Measurements from ENCODE around the gene KRT13. TPM values are rescaled to one million over a fixed set of nuclear protein-coding genes. Genes with fewer than 3 reads are reported as not detected.
"Not testable (repeated sequence)": the region's sequence is repeated elsewhere in the genome, so short reads cannot be mapped to it uniquely, and the experiment has no call there.

KRT13 gene
- total and polyA plus RNA-seq, 12 donors: 0.54 to 20.0 (median 3.5) TPM; not detected in 7

- WGBS, 4 donors: 83 to 87% (median 85%) methylated on average over 10 to 13 of the region's 13 CpGs
- intact Hi-C loops (cut with DNase I): loop anchor here in 1 of 2 donors (5.0 kb wide), 1 partner anchor 634 kb away; no protein-coding TSS in a partner anchor
- Histone ChIP-seq H3K9me3 (replicated peaks in 1 of 3) (no peaks in the 10 kb centered on the region), H3K4me1 (replicated peaks in 1 of 2) (peaks cover 15 to 19% of the 10 kb centered on the region in 2 donors), H3K4me3 (no peak overlapping the region), H3K27ac (no peak overlapping the region), H3K27me3 (no peaks in the 10 kb centered on the region), H3K36me3 (replicated peaks in 1 of 2) (no peaks in the 10 kb centered on the region)
- no peak for DNase-seq
- TF ChIP-seq POLR2A (IDR thresholded peaks at IDR 0.05): no peak
- no peak for TF ChIP-seq CTCF (IDR thresholded peaks at IDR 0.05)
Observed at GRCh38 chr17:41545829-41546410, 40.5 kb upstream of the KRT13 start.

- no peaks in the 10 kb centered on the region for H3K9me3 ChIP-seq (replicated peaks in 1 of 3)
- peaks cover 15 to 19% of the 10 kb centered on the region in 2 donors for H3K4me1 ChIP-seq (replicated peaks in 1 of 2)
- no peak overlapping the region for H3K4me3 ChIP-seq
- no peaks in the 10 kb centered on the region for H3K27me3 ChIP-seq
- H3K36me3 ChIP-seq (replicated peaks in 1 of 2): no peaks in the 10 kb centered on the region
- no peak overlapping the region for H3K27ac ChIP-seq
- no peak for TF ChIP-seq POLR2A (IDR thresholded peaks at IDR 0.05)
- TF ChIP-seq CTCF (IDR thresholded peaks at IDR 0.05): no peak
- intact Hi-C loops (cut with DNase I): loop anchor here in 1 of 2 donors (5.0 kb wide), 1 partner anchor 633 kb away; no protein-coding TSS in a partner anchor
- WGBS, 4 donors: 93 to 96% (median 94%) methylated on average over 2 to 5 of the region's 5 CpGs
- no peak for DNase-seq
Observed at GRCh38 chr17:41544935-41545334, 39.5 kb upstream of the KRT13 start.

GRCh38 chr17:41544491-41544892, 39.1 kb upstream of the KRT13 start:
- Histone ChIP-seq H3K4me1 (replicated peaks in 1 of 2) (peaks cover 15 to 19% of the 10 kb centered on the region in 2 donors), H3K9me3 (replicated peaks in 1 of 3) (no peaks in the 10 kb centered on the region), H3K27ac (no peak overlapping the region), H3K27me3 (no peaks in the 10 kb centered on the region), H3K36me3 (replicated peaks in 1 of 2) (no peaks in the 10 kb centered on the region), H3K4me3 (no peak overlapping the region)
- intact Hi-C loops (cut with DNase I): no loop called here
- no peak for TF ChIP-seq POLR2A (IDR thresholded peaks at IDR 0.05)
- TF ChIP-seq CTCF (IDR thresholded peaks at IDR 0.05): no peak
- no peak for DNase-seq
- WGBS, 4 donors: 55 to 70% (median 69%) methylated on average over 5 of the region's 5 CpGs

- H3K36me3 ChIP-seq (replicated peaks in 1 of 2); H3K4me3 ChIP-seq; H3K9me3 ChIP-seq (replicated peaks in 1 of 3); H3K27ac ChIP-seq; DNase-seq; intact Hi-C loops (cut with DNase I); H3K4me1 ChIP-seq (replicated peaks in 1 of 2); H3K27me3 ChIP-seq: not testable (repeated sequence)
- WGBS, 4 donors: 80 to 89% (median 83%) methylated on average over 10 of the region's 10 CpGs
Observed at GRCh38 chr17:41542786-41543185, 37.4 kb upstream of the KRT13 start.

GRCh38 chr17:41542357-41542756, 36.9 kb upstream of the KRT13 start:
- intact Hi-C loops (cut with DNase I): no loop called here
- DNase-seq: no peak
- Histone ChIP-seq H3K4me3 (no peak overlapping the region), H3K9me3 (replicated peaks in 1 of 3) (no peaks in the 10 kb centered on the region), H3K27ac (no peak overlapping the region), H3K4me1 (replicated peaks in 1 of 2) (no peaks in the 10 kb centered on the region), H3K27me3 (no peaks in the 10 kb centered on the region), H3K36me3 (replicated peaks in 1 of 2) (no peaks in the 10 kb centered on the region)
- WGBS, 4 donors: 41 to 55% (median 46%) methylated on average over 2 of the region's 2 CpGs
- TF ChIP-seq POLR2A (IDR thresholded peaks at IDR 0.05) (no peak), CTCF (IDR thresholded peaks at IDR 0.05) (no peak)
